Esophagus muscularis mucosa (tissue), 3 donors: Measurements from ENCODE around the gene P2RY11.

Source experiments
- POLR2AphosphoS5 ChIP-seq, 2 donors: sonication (generic); formaldehyde crosslinking; IDR thresholded peaks; one replicate each; pipeline ENCODE4 v1.6.1; 2017; ENCODE audit warnings: antibody characterized with exemption in 2 of 2
- TF ChIP-seq, protein P1 (sequence below), 3 experiments: fragments of 200-600 bp in 2 of 3; fragments of 450-650 bp in 1 of 3; sonication (generic) in 2 of 3; IDR thresholded peaks; one replicate each; pipeline ENCODE4 v1.5.1; 2017 to 2019; ENCODE audit warnings: antibody characterized with exemption in 3 of 3, mild to moderate bottlenecking in 2 of 3, moderate library complexity in 1 of 3

DNA sequence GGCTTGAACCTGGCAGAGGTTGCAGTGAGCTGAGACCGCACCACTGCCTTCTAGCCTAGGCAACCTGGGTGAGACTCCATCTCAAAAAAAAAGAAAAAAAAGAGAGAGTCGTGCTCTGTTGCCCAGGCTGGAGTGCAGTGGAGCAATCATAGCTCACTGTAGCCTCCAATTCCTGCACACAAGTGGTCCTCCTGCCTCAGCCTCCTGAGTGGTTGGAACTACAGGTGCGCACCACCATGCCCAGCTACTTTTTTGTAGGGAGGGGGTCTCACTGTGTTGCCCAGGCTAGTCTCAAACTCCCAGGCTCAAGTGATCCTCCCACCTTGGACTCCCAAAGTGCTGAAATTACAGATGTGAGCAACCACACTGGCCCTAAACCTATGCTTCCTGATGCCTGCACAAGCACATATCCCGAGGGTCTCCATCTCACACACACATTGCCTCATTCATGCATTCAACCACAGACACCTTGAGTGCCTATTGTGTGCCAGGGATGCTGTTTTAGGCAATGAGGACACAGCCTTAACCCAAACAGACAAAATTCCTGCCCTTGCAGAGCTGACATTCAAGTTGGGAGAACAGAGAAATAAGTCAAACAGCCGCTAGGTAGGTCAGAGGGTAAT lies 11.2 kb upstream of the P2RY11 start:
- TF ChIP-seq, protein P1, sequence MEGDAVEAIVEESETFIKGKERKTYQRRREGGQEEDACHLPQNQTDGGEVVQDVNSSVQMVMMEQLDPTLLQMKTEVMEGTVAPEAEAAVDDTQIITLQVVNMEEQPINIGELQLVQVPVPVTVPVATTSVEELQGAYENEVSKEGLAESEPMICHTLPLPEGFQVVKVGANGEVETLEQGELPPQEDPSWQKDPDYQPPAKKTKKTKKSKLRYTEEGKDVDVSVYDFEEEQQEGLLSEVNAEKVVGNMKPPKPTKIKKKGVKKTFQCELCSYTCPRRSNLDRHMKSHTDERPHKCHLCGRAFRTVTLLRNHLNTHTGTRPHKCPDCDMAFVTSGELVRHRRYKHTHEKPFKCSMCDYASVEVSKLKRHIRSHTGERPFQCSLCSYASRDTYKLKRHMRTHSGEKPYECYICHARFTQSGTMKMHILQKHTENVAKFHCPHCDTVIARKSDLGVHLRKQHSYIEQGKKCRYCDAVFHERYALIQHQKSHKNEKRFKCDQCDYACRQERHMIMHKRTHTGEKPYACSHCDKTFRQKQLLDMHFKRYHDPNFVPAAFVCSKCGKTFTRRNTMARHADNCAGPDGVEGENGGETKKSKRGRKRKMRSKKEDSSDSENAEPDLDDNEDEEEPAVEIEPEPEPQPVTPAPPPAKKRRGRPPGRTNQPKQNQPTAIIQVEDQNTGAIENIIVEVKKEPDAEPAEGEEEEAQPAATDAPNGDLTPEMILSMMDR (IDR thresholded peaks at IDR 0.05) = no peak
- no peak for TF ChIP-seq POLR2AphosphoS5 (IDR thresholded peaks at IDR 0.05)
